NCI-H2081 (cell line): ENCODE data around the gene VWA5A.

Experiments used
- DNase-seq, 2 experiments: peaks; one replicate each; lab custom pipeline; 2025; lab: John Stamatoyannopoulos, UW

Gene VWA5A

GRCh38 chr11:124114942-124115781, at the start of gene VWA5A:
TSS of gene VWA5A (plus strand) at chr11:124115450. CDS start at chr11:124117512, 2,062 bp downstream.
- peak; percentile 86 to 92 for DNase-seq

GRCh38 chr11:124068601-124069110, 46.6 kb upstream of the VWA5A start:
- no peak for DNase-seq

- peak; percentile 63 to 69 for DNase-seq
Observed at GRCh38 chr11:124069429-124070401, 45.5 kb upstream of the VWA5A start.

GRCh38 chr11:124070915-124071622, 44.2 kb upstream of the VWA5A start:
- peak; percentile 59 to 60 for DNase-seq

GRCh38 chr11:124071623-124071948, 43.7 kb upstream of the VWA5A start:
- DNase-seq, result no peak

- no peak for DNase-seq
Observed at GRCh38 chr11:124072147-124072546, 43.1 kb upstream of the VWA5A start.

GRCh38 chr11:124074554-124074953, 40.7 kb upstream of the VWA5A start:
- DNase-seq, result no peak

GRCh38 chr11:124075492-124075840, 39.8 kb upstream of the VWA5A start:
- DNase-seq, result no peak

GRCh38 chr11:124075841-124076651, 39.2 kb upstream of the VWA5A start:
- DNase-seq, result no peak

- DNase-seq, result no peak
Observed at GRCh38 chr11:124077266-124077665, 38.0 kb upstream of the VWA5A start.

GRCh38 chr11:124078591-124078990, 36.7 kb upstream of the VWA5A start:
- no peak for DNase-seq

- no peak for DNase-seq
Observed at GRCh38 chr11:124079631-124080326, 35.5 kb upstream of the VWA5A start.

- DNase-seq, result no peak
Observed at GRCh38 chr11:124080327-124081001, 34.8 kb upstream of the VWA5A start.

- DNase-seq, result no peak
Observed at GRCh38 chr11:124081483-124081882, 33.8 kb upstream of the VWA5A start.

GRCh38 chr11:124082371-124082770, 32.9 kb upstream of the VWA5A start:
- DNase-seq, result no peak

- DNase-seq, result no peak
Observed at GRCh38 chr11:124085583-124085982, 29.7 kb upstream of the VWA5A start.

GRCh38 chr11:124085997-124086846, 29.0 kb upstream of the VWA5A start:
- DNase-seq, result peak; percentile 29 to 52

- no peak for DNase-seq
Observed at GRCh38 chr11:124090996-124091395, 24.3 kb upstream of the VWA5A start.

- DNase-seq, result no peak
Observed at GRCh38 chr11:124093330-124093729, 21.9 kb upstream of the VWA5A start.
